NCI-H1436 treated with DMSO at 0.1 percent for 48 hours (cell line): ENCODE results near the gene CASP5.
"Not testable (repeated sequence)": the region's sequence is repeated elsewhere in the genome, so short reads cannot be mapped to it uniquely, and the experiment has no call there.

Source experiments
- DNase-seq: peaks from one replicate; lab custom pipeline; 2025; lab: John Stamatoyannopoulos, UW

CASP5 gene

GRCh38 chr11:105033343-105033742 is 10.4 kb upstream of the CASP5 start:
- no peak for DNase-seq

- no peak for DNase-seq
Observed at GRCh38 chr11:105032495-105032894, 9.5 kb upstream of the CASP5 start.

GRCh38 chr11:105027678-105028077 is 4.7 kb upstream of the CASP5 start:
- no peak for DNase-seq

- no peak for DNase-seq
Observed at GRCh38 chr11:105024394-105024793, 1.4 kb upstream of the CASP5 start.

GRCh38 chr11:105022527-105022926 is 441 bp downstream of the CASP5 start:
- DNase-seq = no peak

- no peak for DNase-seq
Observed at GRCh38 chr11:105007463-105007862, 15.5 kb downstream of the CASP5 start.

DNA sequence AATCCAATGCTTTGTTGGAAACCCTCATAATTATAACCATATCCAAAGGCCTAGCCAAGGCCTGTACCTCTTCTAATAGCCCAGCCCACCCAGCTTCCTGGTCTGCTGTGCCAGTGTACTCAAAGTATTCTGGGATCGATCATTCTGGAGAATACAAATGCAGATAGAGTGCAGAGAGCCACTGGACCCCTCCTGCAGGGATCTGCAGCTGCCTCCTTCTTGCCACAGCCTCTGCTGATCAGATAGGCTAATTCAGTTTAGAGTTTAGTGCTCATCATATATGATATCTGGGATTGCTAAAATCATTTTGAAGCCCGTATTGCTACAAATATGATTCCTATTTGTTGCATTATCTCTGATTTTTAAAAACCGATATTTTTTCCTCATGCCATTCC is 17.5 kb downstream of the CASP5 start:
- DNase-seq = no peak

GRCh38 chr11:105004021-105004420 is 18.9 kb downstream of the CASP5 start:
- DNase-seq = no peak

DNA sequence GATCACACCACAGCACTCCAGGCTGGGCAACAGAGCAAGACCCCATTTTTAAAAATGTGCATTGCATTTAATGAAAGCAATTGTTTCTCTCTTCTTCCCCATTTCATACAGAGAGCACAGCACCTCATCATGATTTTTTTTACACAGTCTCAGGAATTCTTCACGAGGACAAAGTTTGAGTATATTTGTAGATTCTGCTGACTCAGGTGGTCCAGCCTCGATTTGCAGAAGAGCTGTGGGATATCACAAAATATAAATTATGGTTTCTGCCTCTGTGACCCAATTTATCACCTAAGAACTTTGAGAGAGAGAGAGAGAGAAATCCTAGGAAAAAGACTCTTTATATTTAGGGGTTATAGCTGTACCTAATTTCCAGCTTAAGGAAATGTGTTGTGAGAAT is 19.8 kb downstream of the CASP5 start:
- no peak for DNase-seq

- no peak for DNase-seq
Observed at GRCh38 chr11:105000797-105001196, 22.2 kb downstream of the CASP5 start.

GRCh38 chr11:105000167-105000566 is 22.8 kb downstream of the CASP5 start:
- DNase-seq = no peak

- no peak for DNase-seq
Observed at GRCh38 chr11:104999721-105000120, 23.2 kb downstream of the CASP5 start.

DNA sequence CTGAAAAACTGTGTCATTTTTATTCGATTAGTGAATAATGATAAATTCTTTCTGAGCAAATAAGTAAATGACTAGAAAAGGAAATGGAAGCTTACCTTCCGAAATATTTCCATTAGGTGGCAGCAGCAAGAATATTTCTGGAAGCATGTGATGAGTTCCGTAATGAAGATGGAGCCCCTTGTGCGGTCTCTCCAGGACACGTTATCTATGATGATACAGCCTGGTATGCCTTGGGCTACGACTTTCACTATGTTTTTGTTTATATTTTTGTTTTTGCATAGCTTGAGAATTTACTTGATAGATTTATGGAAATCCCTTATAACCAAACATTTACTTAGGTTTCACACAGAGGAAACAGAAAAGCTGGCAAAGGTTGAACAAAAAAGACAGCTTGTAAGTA is 25.7 kb downstream of the CASP5 start:
- DNase-seq = no peak

- DNase-seq = peak; percentile 69
Observed at GRCh38 chr11:104995001-104995408, 28.0 kb downstream of the CASP5 start.

DNA sequence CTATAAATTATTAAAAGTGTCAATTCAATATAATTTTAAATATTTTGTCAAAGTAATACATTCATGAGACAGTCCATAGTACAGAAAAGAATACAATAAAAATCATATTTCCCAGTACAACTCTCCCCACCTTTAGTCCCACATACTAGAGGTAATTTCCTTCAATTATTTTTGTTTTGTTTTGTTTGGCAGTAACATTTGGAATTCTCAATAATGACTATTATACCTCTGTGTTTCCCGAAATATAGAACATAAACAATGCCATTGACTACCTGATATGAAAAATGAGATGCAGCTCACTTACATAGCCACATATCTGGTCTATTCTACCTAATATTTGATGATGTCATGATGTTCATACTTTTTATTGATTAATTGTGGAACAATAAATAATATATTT is 30.2 kb downstream of the CASP5 start:
- DNase-seq = no peak

DNA sequence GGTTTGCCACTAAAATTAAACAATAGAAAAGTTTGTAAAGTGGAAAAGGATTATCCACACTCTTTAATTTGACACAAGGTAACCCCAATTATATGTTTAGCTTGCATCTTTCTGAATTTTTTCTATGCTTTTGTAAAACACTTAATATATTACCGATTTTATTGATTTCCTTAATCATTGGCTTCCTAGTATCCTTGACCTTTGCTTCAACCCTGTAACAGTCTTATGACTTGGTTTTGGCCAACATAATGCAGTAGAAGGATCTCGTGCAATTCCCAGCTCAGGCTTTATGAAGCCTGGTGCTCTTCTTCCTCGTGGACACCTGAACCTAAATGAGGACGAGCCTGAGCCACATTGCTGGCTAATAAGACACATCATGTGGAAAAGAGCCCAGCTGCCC is 31.0 kb downstream of the CASP5 start:
- DNase-seq = no peak

GRCh38 chr11:104984808-104985207 is 38.2 kb downstream of the CASP5 start:
- DNase-seq = no peak

- no peak for DNase-seq
Observed at GRCh38 chr11:104979839-104980238, 43.1 kb downstream of the CASP5 start.

DNA sequence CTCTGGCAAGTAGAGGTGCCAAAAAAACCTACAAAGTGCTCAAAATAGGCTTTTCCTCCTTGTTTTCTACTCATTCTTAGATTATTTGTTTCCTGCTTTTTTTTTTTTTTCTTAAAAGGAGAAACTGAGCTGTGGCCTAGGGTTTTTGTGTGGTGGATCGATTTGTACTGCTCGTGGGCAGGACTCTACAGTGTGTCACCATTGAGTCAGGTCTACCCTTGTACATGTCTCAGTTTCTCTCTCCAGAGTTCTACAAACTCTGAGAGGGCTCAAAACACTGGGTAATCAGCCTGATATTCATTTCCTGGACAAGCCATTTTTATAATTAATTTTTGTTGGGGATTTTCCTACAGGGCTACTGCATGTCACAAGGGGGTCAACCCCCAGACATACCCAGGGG is 49.4 kb downstream of the CASP5 start:
- DNase-seq = no peak

GRCh38 chr11:104972924-104973323 is 50.0 kb downstream of the CASP5 start:
- DNase-seq = not testable (repeated sequence)

- DNase-seq = no peak
Observed at GRCh38 chr11:104970756-104971155, 52.2 kb downstream of the CASP5 start.

DNA sequence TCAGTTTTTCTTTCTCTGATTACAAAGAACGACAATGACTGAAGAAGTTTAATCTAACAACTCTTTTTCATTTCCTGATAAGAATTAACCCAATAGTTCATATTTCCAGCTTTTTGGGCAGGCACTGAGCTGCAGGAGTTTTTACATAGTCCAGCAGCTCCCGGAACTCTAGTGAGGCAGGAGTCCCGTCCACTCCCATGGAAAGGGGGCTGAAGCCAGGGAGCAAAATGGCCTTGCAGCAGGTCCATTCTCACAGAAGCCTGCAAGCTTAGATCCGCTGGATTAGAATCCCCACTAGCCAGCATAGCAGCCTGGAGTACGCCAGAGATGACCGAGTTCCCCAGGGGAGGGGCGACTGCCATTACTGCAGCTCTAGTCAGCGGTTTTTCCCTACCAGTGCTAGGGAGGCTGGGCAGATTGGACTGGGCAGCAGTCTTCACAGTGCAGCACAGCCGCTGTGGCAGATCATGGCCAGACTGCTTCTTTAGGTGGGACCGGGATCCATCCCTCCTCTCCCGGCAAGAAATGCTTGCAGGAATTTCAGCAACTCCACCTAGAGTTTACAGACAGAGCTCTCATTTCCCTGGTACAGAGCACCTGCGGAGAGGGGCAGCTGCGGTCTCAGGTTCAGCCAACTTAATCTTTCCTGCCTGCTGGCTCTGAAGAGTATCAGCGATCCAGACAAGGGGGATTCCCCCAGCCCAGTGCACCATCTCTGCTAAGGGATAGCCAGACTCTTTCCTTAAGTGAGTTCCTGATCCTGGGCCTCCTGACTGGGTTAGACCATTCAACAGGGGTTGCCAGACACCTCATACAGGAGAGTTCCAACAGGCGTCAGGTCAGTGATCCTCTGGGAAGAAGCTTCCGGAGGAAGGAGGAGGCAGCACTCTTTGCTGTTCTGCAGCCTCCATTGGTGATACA is 53.9 kb downstream of the CASP5 start:
- DNase-seq = no peak

- no peak for DNase-seq
Observed at GRCh38 chr11:104968355-104968855, 54.6 kb downstream of the CASP5 start, which contains the start of gene CASP4. TSS of gene CASP4 (minus strand) at chr11:104968574. CDS start at chr11:104968525, 49 bp downstream.
